Measurements from ENCODE around the gene SERPINE3. TPM values are rescaled to one million over a fixed set of nuclear protein-coding genes. Genes with fewer than 3 reads are reported as not detected.

The SERPINE3 gene
- total and polyA plus RNA-seq, 9 donors, result 0.07 to 0.51 (median 0.27) TPM; not detected in 3

- Histone ChIP-seq H3K27me3 (ENCODE audit: control insufficient read depth, insufficient read depth, low read length) (no peaks in the 10 kb centered on the region), H3K27ac (ENCODE audit: low read length) (no peak overlapping the region), H3K9me3 (replicated peaks; ENCODE audit: control insufficient read depth, low read depth, low read length) (no peaks in the 10 kb centered on the region), H3K4me1 (ENCODE audit: control insufficient read depth, insufficient read depth, low read length) (no peaks in the 10 kb centered on the region), H3K4me3 (ENCODE audit: low read length) (no peak overlapping the region), H3K36me3 (ENCODE audit: control insufficient read depth, insufficient read depth, low read length) (no peaks in the 10 kb centered on the region)
- no peak for DNase-seq
- WGBS (ENCODE audit: insufficient coverage), result no CpG with 5 or more reads among the region's 4 CpGs
Observed at GRCh38 chr13:51339952-51340732, 651 bp downstream of the SERPINE3 start.

GRCh38 chr13:51341232-51341631 lies 1.7 kb downstream of the SERPINE3 start:
- no peaks in the 10 kb centered on the region for H3K36me3 ChIP-seq (ENCODE audit: control insufficient read depth, insufficient read depth, low read length)
- H3K4me3 ChIP-seq (ENCODE audit: low read length), result no peak overlapping the region
- H3K27ac ChIP-seq (ENCODE audit: low read length), result no peak overlapping the region
- H3K4me1 ChIP-seq (ENCODE audit: control insufficient read depth, insufficient read depth, low read length), result no peaks in the 10 kb centered on the region
- DNase-seq, result no peak
- 39% methylated on average over 2 of the region's 2 CpGs for WGBS (ENCODE audit: insufficient coverage)
- no peaks in the 10 kb centered on the region for H3K9me3 ChIP-seq (replicated peaks; ENCODE audit: control insufficient read depth, low read depth, low read length)
- H3K27me3 ChIP-seq (ENCODE audit: control insufficient read depth, insufficient read depth, low read length), result no peaks in the 10 kb centered on the region

GRCh38 chr13:51341791-51342190 lies 2.3 kb downstream of the SERPINE3 start:
- WGBS (ENCODE audit: insufficient coverage), result 92% methylated on average over 2 of the region's 4 CpGs
- Histone ChIP-seq H3K27me3 (ENCODE audit: control insufficient read depth, insufficient read depth, low read length) (no peaks in the 10 kb centered on the region), H3K4me1 (ENCODE audit: control insufficient read depth, insufficient read depth, low read length) (no peaks in the 10 kb centered on the region)

GRCh38 chr13:51342706-51343105 lies 3.2 kb downstream of the SERPINE3 start:
- Histone ChIP-seq H3K4me3 (ENCODE audit: low read length) (no peak overlapping the region), H3K27me3 (ENCODE audit: control insufficient read depth, insufficient read depth, low read length) (no peaks in the 10 kb centered on the region), H3K27ac (ENCODE audit: low read length) (no peak overlapping the region), H3K4me1 (ENCODE audit: control insufficient read depth, insufficient read depth, low read length) (no peaks in the 10 kb centered on the region), H3K9me3 (replicated peaks; ENCODE audit: control insufficient read depth, low read depth, low read length) (no peaks in the 10 kb centered on the region), H3K36me3 (ENCODE audit: control insufficient read depth, insufficient read depth, low read length) (no peaks in the 10 kb centered on the region)
- DNase-seq, result no peak
- WGBS (ENCODE audit: insufficient coverage), result 47% methylated on average over 3 of the region's 4 CpGs

More at GRCh38 chr13:51341791-51342190, 2.3 kb downstream of the SERPINE3 start:
- H3K27ac ChIP-seq (ENCODE audit: low read length), result no peak overlapping the region
- H3K4me3 ChIP-seq (ENCODE audit: low read length), result no peak overlapping the region
- no peak for DNase-seq
- no peaks in the 10 kb centered on the region for H3K9me3 ChIP-seq (replicated peaks; ENCODE audit: control insufficient read depth, low read depth, low read length)
- no peaks in the 10 kb centered on the region for H3K36me3 ChIP-seq (ENCODE audit: control insufficient read depth, insufficient read depth, low read length)

- Histone ChIP-seq H3K4me1 (ENCODE audit: control insufficient read depth, insufficient read depth, low read length) (no peaks in the 10 kb centered on the region), H3K27ac (ENCODE audit: low read length) (no peak overlapping the region), H3K4me3 (ENCODE audit: low read length) (no peak overlapping the region), H3K9me3 (replicated peaks; ENCODE audit: control insufficient read depth, low read depth, low read length) (no peaks in the 10 kb centered on the region), H3K36me3 (ENCODE audit: control insufficient read depth, insufficient read depth, low read length) (no peaks in the 10 kb centered on the region), H3K27me3 (ENCODE audit: control insufficient read depth, insufficient read depth, low read length) (no peaks in the 10 kb centered on the region)
- DNase-seq, result no peak
- WGBS (ENCODE audit: insufficient coverage), result no CpG with 5 or more reads among the region's 5 CpGs
Observed at GRCh38 chr13:51343475-51343874, 4.0 kb downstream of the SERPINE3 start.

- no peak overlapping the region for H3K27ac ChIP-seq (ENCODE audit: low read length)
- no peaks in the 10 kb centered on the region for H3K36me3 ChIP-seq (ENCODE audit: control insufficient read depth, insufficient read depth, low read length)
- H3K9me3 ChIP-seq (replicated peaks; ENCODE audit: control insufficient read depth, low read depth, low read length), result no peaks in the 10 kb centered on the region
- DNase-seq, result no peak
- no CpG with 5 or more reads among the region's 2 CpGs for WGBS (ENCODE audit: insufficient coverage)
- no peak overlapping the region for H3K4me3 ChIP-seq (ENCODE audit: low read length)
- H3K4me1 ChIP-seq (ENCODE audit: control insufficient read depth, insufficient read depth, low read length), result no peaks in the 10 kb centered on the region
- H3K27me3 ChIP-seq (ENCODE audit: control insufficient read depth, insufficient read depth, low read length), result no peaks in the 10 kb centered on the region
Observed at GRCh38 chr13:51346397-51346796, 6.9 kb downstream of the SERPINE3 start.

GRCh38 chr13:51347099-51347498 lies 7.6 kb downstream of the SERPINE3 start:
- 84% methylated on average over 9 of the region's 9 CpGs for WGBS (ENCODE audit: insufficient coverage)
- H3K4me3 ChIP-seq (ENCODE audit: low read length), result no peak overlapping the region
- H3K36me3 ChIP-seq (ENCODE audit: control insufficient read depth, insufficient read depth, low read length), result no peaks in the 10 kb centered on the region
- no peak for DNase-seq
- no peaks in the 10 kb centered on the region for H3K27me3 ChIP-seq (ENCODE audit: control insufficient read depth, insufficient read depth, low read length)
- no peaks in the 10 kb centered on the region for H3K9me3 ChIP-seq (replicated peaks; ENCODE audit: control insufficient read depth, low read depth, low read length)
- H3K4me1 ChIP-seq (ENCODE audit: control insufficient read depth, insufficient read depth, low read length), result no peaks in the 10 kb centered on the region
- H3K27ac ChIP-seq (ENCODE audit: low read length), result no peak overlapping the region

GRCh38 chr13:51348069-51348967 lies 8.8 kb downstream of the SERPINE3 start:
- H3K4me3 ChIP-seq (ENCODE audit: low read length), result no peak overlapping the region
- H3K4me1 ChIP-seq (ENCODE audit: control insufficient read depth, insufficient read depth, low read length), result no peaks in the 10 kb centered on the region
- no peaks in the 10 kb centered on the region for H3K9me3 ChIP-seq (replicated peaks; ENCODE audit: control insufficient read depth, low read depth, low read length)
- no peaks in the 10 kb centered on the region for H3K27me3 ChIP-seq (ENCODE audit: control insufficient read depth, insufficient read depth, low read length)
- DNase-seq, result no peak
- H3K36me3 ChIP-seq (ENCODE audit: control insufficient read depth, insufficient read depth, low read length), result no peaks in the 10 kb centered on the region
- H3K27ac ChIP-seq (ENCODE audit: low read length), result no peak overlapping the region
- WGBS (ENCODE audit: insufficient coverage), result 85% methylated on average over 8 of the region's 10 CpGs

- no peak overlapping the region for H3K27ac ChIP-seq (ENCODE audit: low read length)
- H3K36me3 ChIP-seq (ENCODE audit: control insufficient read depth, insufficient read depth, low read length), result no peaks in the 10 kb centered on the region
- DNase-seq, result no peak
- no peaks in the 10 kb centered on the region for H3K27me3 ChIP-seq (ENCODE audit: control insufficient read depth, insufficient read depth, low read length)
- H3K4me3 ChIP-seq (ENCODE audit: low read length), result no peak overlapping the region
- no peaks in the 10 kb centered on the region for H3K4me1 ChIP-seq (ENCODE audit: control insufficient read depth, insufficient read depth, low read length)
- no peaks in the 10 kb centered on the region for H3K9me3 ChIP-seq (replicated peaks; ENCODE audit: control insufficient read depth, low read depth, low read length)
Observed at GRCh38 chr13:51349016-51349415, 9.5 kb downstream of the SERPINE3 start.

GRCh38 chr13:51355217-51355616 lies 15.7 kb downstream of the SERPINE3 start:
- Histone ChIP-seq H3K9me3 (replicated peaks; ENCODE audit: control insufficient read depth, low read depth, low read length) (no peaks in the 10 kb centered on the region), H3K27ac (ENCODE audit: low read length) (no peak overlapping the region), H3K36me3 (ENCODE audit: control insufficient read depth, insufficient read depth, low read length) (no peaks in the 10 kb centered on the region), H3K4me3 (ENCODE audit: low read length) (no peak overlapping the region), H3K4me1 (ENCODE audit: control insufficient read depth, insufficient read depth, low read length) (no peaks in the 10 kb centered on the region), H3K27me3 (ENCODE audit: control insufficient read depth, insufficient read depth, low read length) (no peaks in the 10 kb centered on the region)
- WGBS (ENCODE audit: insufficient coverage), result 49% methylated on average over 2 of the region's 2 CpGs
- DNase-seq, result no peak
